Liver (tissue), 9 donors: ENCODE data around the gene GABBR2. TPM values are rescaled to one million over a fixed set of nuclear protein-coding genes. Genes with fewer than 3 reads are reported as not detected.

Experiments
- DNase-seq: peaks from one replicate; pipeline ENCODE4 v3.0.0-alpha.2; 2017; ENCODE audit warnings: low spot score
- H3K27ac ChIP-seq, 2 donors: one replicate each; pipeline ENCODE4 v1.7.0; 2013; ENCODE audit warnings: inconsistent platforms in 2 of 2, low read length in 2 of 2, control low read depth in 1 of 2, low read depth in 1 of 2, mild to moderate bottlenecking in 1 of 2
- H3K27me3 ChIP-seq, 4 donors: one replicate each; pipeline versions ENCODE4 v1.6.1 to v1.7.0; 2013; ENCODE audit warnings: low read length in 3 of 4, inconsistent platforms in 1 of 4, mild to moderate bottlenecking in 1 of 4, moderate library complexity in 1 of 4; ENCODE audit not compliant: control insufficient read depth in 4 of 4, insufficient read depth in 4 of 4
- H3K36me3 ChIP-seq, 4 donors: one replicate each; pipeline versions ENCODE4 v1.6.1 to v1.7.0; 2013; ENCODE audit warnings: low read length in 3 of 4, mild to moderate bottlenecking in 3 of 4, low read depth in 1 of 4, moderate library complexity in 1 of 4; ENCODE audit not compliant: control insufficient read depth in 4 of 4, insufficient read depth in 3 of 4
- H3K4me1 ChIP-seq, 4 donors: one replicate each; pipeline versions ENCODE4 v1.6.1 to v1.7.0; 2013; ENCODE audit warnings: low read length in 3 of 4, mild to moderate bottlenecking in 3 of 4, moderate library complexity in 1 of 4; ENCODE audit not compliant: control insufficient read depth in 4 of 4, insufficient read depth in 4 of 4
- H3K4me3 ChIP-seq, 3 donors: one replicate each; pipeline versions ENCODE4 v1.6.1 to v1.7.0; 2013; ENCODE audit warnings: low read length in 3 of 3, control low read depth in 1 of 3, low read depth in 1 of 3, mild to moderate bottlenecking in 1 of 3
- H3K9ac ChIP-seq, 2 donors: one replicate each; pipeline ENCODE4 v1.7.0; 2013; ENCODE audit warnings: low read length in 2 of 2, mild to moderate bottlenecking in 2 of 2, moderate library complexity in 2 of 2, control low read depth in 1 of 2, low read depth in 1 of 2
- H3K9me3 ChIP-seq, 4 donors: one replicate each; pipeline versions ENCODE4 v1.6.1 to v1.7.0; 2013; ENCODE audit warnings: low read length in 3 of 4; ENCODE audit not compliant: control insufficient read depth in 4 of 4
- CTCF ChIP-seq: fragments of 150-350 bp; IDR thresholded peaks from 2 replicates; pipeline ENCODE4 v1.5.1; 2017; ENCODE audit warnings: improper control_type of control experiment, low read depth, low read length; ENCODE audit not compliant: missing input control
- EGR1 ChIP-seq, 2 donors: IDR thresholded peaks; 2 replicates each; pipeline ENCODE4 v1.6.1; 2016 to 2018; ENCODE audit warnings: antibody characterized with exemption in 2 of 2, low read depth in 2 of 2
- GABPA ChIP-seq, 2 donors: IDR thresholded peaks in 1 of 2; conservative IDR thresholded peaks in 1 of 2; 2 replicates each; pipeline ENCODE4 v1.6.1; 2016; ENCODE audit warnings: antibody characterized with exemption in 2 of 2, mild to moderate bottlenecking in 1 of 2, moderate library complexity in 1 of 2
- HNF4A ChIP-seq, 2 donors: conservative IDR thresholded peaks; 2 replicates each; pipeline ENCODE4 v1.6.1; 2016; ENCODE audit warnings: antibody characterized with exemption in 2 of 2, mild to moderate bottlenecking in 2 of 2
- REST ChIP-seq: IDR thresholded peaks from 2 replicates; pipeline ENCODE4 v1.6.1; 2016; ENCODE audit warnings: antibody characterized with exemption, mild to moderate bottlenecking
- RXRA ChIP-seq, 2 donors: IDR thresholded peaks; 2 replicates each; pipeline ENCODE4 v1.6.1; 2017 to 2018; ENCODE audit warnings: antibody characterized with exemption in 2 of 2, mild to moderate bottlenecking in 1 of 2
- TAF1 ChIP-seq: conservative IDR thresholded peaks from 2 replicates; pipeline ENCODE4 v1.6.1; 2016; ENCODE audit warnings: antibody characterized with exemption, mild to moderate bottlenecking
- YY1 ChIP-seq: IDR thresholded peaks from 2 replicates; pipeline ENCODE4 v1.6.1; 2016; ENCODE audit warnings: antibody characterized with exemption, mild to moderate bottlenecking
- WGBS: extraction: QIAGEN DNeasy Blood & Tissue Kit; methylation state at CpG from one replicate; pipeline ENCODE4 v1.1.7; 2013; 5-methylcytosine and 5-hydroxymethylcytosine counted together
- polyA plus RNA-seq, 2 donors: library from polyadenylated mRNA; stranded (reverse) in 1 of 2; unstranded in 1 of 2; fragments of 200-250 nt in 1 of 2; fragments of >200 nt in 1 of 2; fragmentation: Nextera tagmentation in 1 of 2; extraction: Ambion mirVana in 1 of 2; gene quantifications; one replicate each; pipeline versions ENCODE4 v1.2.1 to v1.2.3, GENCODE V29; 2013 to 2015
- total RNA-seq, 2 donors: library from RNA; depleted of rRNA; stranded (reverse); fragments of >200 nt; gene quantifications; one replicate each; pipeline ENCODE4 v1.2.3, GENCODE V29; 2014
- donor health status: healthy.
- donor health status: healthy.
- donor health status: healthy.
- donor health status: healthy.
- donor health status: healthy.

The GABBR2 gene
- total and polyA plus RNA-seq, 4 donors, result 0.03 to 0.23 (median 0.08) TPM; not detected in 1

GRCh38 chr9:98330831-98331230 lies 377.9 kb downstream of the GABBR2 start:
- H3K27me3 ChIP-seq, result no peaks in the 10 kb centered on the region
- H3K4me3 ChIP-seq, result no peak overlapping the region
- H3K4me1 ChIP-seq, result no peaks in the 10 kb centered on the region
- no peak for TF ChIP-seq REST
- H3K9ac ChIP-seq, result no peak overlapping the region
- 90% methylated on average over 6 of the region's 6 CpGs for WGBS
- H3K36me3 ChIP-seq, result no peaks in the 10 kb centered on the region
- no peak for DNase-seq
- H3K27ac ChIP-seq, result no peak overlapping the region
- H3K9me3 ChIP-seq, result no peaks in the 10 kb centered on the region

- DNase-seq, result no peak
- Histone ChIP-seq H3K9me3 (no peaks in the 10 kb centered on the region), H3K27me3 (no peaks in the 10 kb centered on the region), H3K9ac (no peak overlapping the region), H3K36me3 (no peaks in the 10 kb centered on the region), H3K4me1 (no peaks in the 10 kb centered on the region), H3K4me3 (no peak overlapping the region), H3K27ac (no peak overlapping the region)
- peak; percentile 29 to 64 for TF ChIP-seq HNF4A (conservative IDR thresholded peaks at IDR 0.05)
- no peak for TF ChIP-seq GABPA (IDR thresholded peaks at IDR 0.05 in 1 of 2, conservative IDR thresholded peaks at IDR 0.05 in 1 of 2)
- WGBS, result 30% methylated on average over 4 of the region's 4 CpGs
These were observed 378.8 kb downstream of the GABBR2 start for GRCh38 chr9:98329904-98330303.

GRCh38 chr9:98329281-98329680 lies 379.5 kb downstream of the GABBR2 start:
- H3K9me3 ChIP-seq, result no peaks in the 10 kb centered on the region
- no peak overlapping the region for H3K4me3 ChIP-seq
- WGBS, result 78% methylated on average over 6 of the region's 6 CpGs
- no peaks in the 10 kb centered on the region for H3K27me3 ChIP-seq
- no peak overlapping the region for H3K9ac ChIP-seq
- H3K36me3 ChIP-seq, result no peaks in the 10 kb centered on the region
- no peak for DNase-seq
- H3K27ac ChIP-seq, result no peak overlapping the region
- TF ChIP-seq RXRA (IDR thresholded peaks at IDR 0.05), result no peak
- no peak for TF ChIP-seq YY1
- no peak for TF ChIP-seq CTCF
- no peak for TF ChIP-seq REST
- TF ChIP-seq EGR1 (IDR thresholded peaks at IDR 0.05; ENCODE audit: low read depth in 2 of 2), result no peak
- no peak for TF ChIP-seq HNF4A (conservative IDR thresholded peaks at IDR 0.05)
- TF ChIP-seq TAF1, result no peak
- H3K4me1 ChIP-seq, result no peaks in the 10 kb centered on the region
